BLaER1 (cell line): Measurements from ENCODE around the gene ENTPD8.
"Not testable (repeated sequence)": the region's sequence is repeated elsewhere in the genome, so short reads cannot be mapped to it uniquely, and the experiment has no call there.

Experiments
- H3K27ac ChIP-seq: shearing (Covaris generic); formaldehyde crosslinking; 2 replicates; pipeline ENCODE4 v1.8.1; 2022
- H3K27me3 ChIP-seq: shearing (Covaris generic); formaldehyde crosslinking; 2 replicates; pipeline ENCODE4 v1.8.1; 2022
- H3K36me3 ChIP-seq: shearing (Covaris generic); formaldehyde crosslinking; 2 replicates; pipeline ENCODE4 v1.8.1; 2022
- H3K4me1 ChIP-seq: shearing (Covaris generic); formaldehyde crosslinking; 2 replicates; pipeline ENCODE4 v1.8.1; 2022
- H3K4me2 ChIP-seq: shearing (Covaris generic); formaldehyde crosslinking; 2 replicates; pipeline ENCODE4 v1.8.1; 2022
- H3K4me3 ChIP-seq: shearing (Covaris generic); formaldehyde crosslinking; 2 replicates; pipeline ENCODE4 v1.8.1; 2022
- H3K9ac ChIP-seq: shearing (Covaris generic); formaldehyde crosslinking; 2 replicates; pipeline ENCODE4 v1.8.1; 2022
- H3K9me3 ChIP-seq: shearing (Covaris generic); formaldehyde crosslinking; 2 replicates; pipeline ENCODE4 v1.8.1; 2022
- H4K20me1 ChIP-seq: shearing (Covaris generic); formaldehyde crosslinking; 2 replicates; pipeline ENCODE4 v1.8.1; 2022
- Cebpa-rat ChIP-seq: shearing (Covaris generic); IDR thresholded peaks from 2 replicates; pipeline ENCODE4 v1.8.1; 2022

ENTPD8 gene

DNA sequence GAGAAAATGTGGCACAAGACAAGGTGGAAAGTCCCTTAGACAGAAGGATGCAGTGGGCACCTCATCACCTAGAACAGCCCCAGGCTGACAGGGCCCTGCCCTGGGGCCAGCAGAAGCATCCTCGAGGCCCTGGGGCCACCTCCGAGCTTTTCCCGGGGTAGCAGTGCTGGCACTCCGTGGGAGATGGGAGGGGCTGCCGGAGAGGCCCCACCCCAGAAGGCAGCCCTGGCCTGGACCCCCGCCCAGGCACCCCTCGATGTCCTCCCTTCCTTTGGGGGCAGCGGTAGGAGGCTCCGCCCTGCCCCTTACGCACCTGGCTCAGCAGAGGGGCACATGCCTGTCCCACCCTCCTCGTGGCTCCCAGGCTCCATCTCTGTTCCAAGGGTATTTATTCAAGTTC is 35.7 kb upstream of the ENTPD8 start:
- peaks cover 55% of the 10 kb centered on the region for H3K9me3 ChIP-seq
- no peak overlapping the region for H3K9ac ChIP-seq
- H3K4me3 ChIP-seq: no peak overlapping the region
- no peaks in the 10 kb centered on the region for H3K27me3 ChIP-seq
- H4K20me1 ChIP-seq: no peaks in the 10 kb centered on the region
- H3K4me1 ChIP-seq: peaks cover 10% of the 10 kb centered on the region
- H3K4me2 ChIP-seq: no peak overlapping the region
- no peak overlapping the region for H3K27ac ChIP-seq
- H3K36me3 ChIP-seq: peaks cover 23% of the 10 kb centered on the region
- no peak for TF ChIP-seq Cebpa-rat

DNA sequence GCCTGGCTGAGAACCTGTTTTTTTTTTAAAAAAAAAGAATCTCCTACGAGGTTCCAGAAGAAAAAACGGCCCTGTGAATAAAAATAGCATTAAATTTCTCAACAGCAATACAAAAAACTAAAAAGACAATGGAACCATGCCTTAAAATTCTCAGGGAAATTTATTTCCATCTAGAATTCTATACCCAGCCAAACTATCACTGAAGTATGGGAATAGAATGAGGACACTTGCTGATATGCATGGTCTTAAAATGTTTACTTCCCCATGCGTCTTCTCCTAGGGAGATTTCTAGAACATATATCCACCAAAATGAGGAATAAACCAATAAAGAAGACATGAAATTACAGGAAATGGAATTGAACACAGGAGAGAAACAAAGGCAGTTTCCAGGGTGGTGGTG is 34.5 kb upstream of the ENTPD8 start:
- TF ChIP-seq Cebpa-rat: no peak
- no peak overlapping the region for H3K9ac ChIP-seq
- H3K4me1 ChIP-seq: peaks cover 14% of the 10 kb centered on the region

DNA sequence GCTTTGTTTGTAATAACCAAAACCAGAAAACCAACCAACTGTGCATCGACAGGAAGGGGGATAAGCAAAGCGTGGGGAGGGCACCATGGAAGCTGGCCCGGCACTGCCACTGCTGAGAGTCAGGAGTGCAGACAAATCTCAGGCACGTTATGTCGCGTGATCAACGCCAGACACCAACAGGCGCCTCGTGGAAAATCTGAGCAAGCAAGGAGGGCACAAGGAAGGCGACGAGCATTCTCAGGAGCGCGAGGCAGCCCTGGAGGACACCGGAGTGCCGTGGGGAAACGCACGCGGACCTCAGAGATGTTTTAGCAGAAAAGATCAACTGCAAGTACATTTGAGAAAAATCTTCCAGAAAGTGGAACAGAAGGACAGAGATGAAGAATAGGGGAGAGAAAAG is 33.1 kb upstream of the ENTPD8 start:
- Histone ChIP-seq H3K9ac (no peak overlapping the region), H3K4me1 (peaks cover 28% of the 10 kb centered on the region), H4K20me1 (no peaks in the 10 kb centered on the region), H3K9me3 (peaks cover 56% of the 10 kb centered on the region), H3K27ac (no peak overlapping the region), H3K36me3 (peaks cover 16% of the 10 kb centered on the region), H3K27me3 (no peaks in the 10 kb centered on the region), H3K4me2 (no peak overlapping the region), H3K4me3 (no peak overlapping the region)
- TF ChIP-seq Cebpa-rat: no peak

More for the DNA sequence above, 34.5 kb upstream of the ENTPD8 start:
- H3K27ac ChIP-seq: no peak overlapping the region
- no peaks in the 10 kb centered on the region for H3K27me3 ChIP-seq
- peaks cover 22% of the 10 kb centered on the region for H3K36me3 ChIP-seq
- H3K9me3 ChIP-seq: peaks cover 56% of the 10 kb centered on the region
- H4K20me1 ChIP-seq: no peaks in the 10 kb centered on the region
- H3K4me2 ChIP-seq: no peak overlapping the region
- no peak overlapping the region for H3K4me3 ChIP-seq

DNA sequence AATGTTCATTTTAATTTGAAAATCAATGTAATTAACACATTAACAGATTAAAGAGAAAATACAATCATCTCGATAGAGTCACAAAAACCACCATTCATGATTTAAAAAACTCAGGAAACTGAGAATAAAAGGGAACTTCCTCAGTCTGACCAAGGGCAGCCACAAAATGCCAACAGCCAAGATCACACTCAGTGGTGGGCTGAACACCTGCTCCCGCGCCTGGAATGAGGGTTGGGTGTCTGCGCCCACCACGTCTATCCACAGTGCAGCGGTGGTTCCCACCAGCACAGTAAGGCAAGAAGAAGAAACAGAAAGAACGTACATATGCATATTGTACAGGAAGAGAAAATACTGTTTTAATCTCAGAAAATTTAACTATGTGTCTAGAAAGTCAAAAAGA is 29.6 kb upstream of the ENTPD8 start:
- Histone ChIP-seq H3K27me3 (no peaks in the 10 kb centered on the region), H3K9ac (no peak overlapping the region), H3K27ac (no peak overlapping the region), H3K36me3 (peaks cover 8% of the 10 kb centered on the region; the same call in 1 of the 2 replicates), H4K20me1 (no peaks in the 10 kb centered on the region), H3K4me1 (peaks cover 42% of the 10 kb centered on the region), H3K4me2 (peak overlapping the region; percentile 76), H3K9me3 (peaks cover 40% of the 10 kb centered on the region), H3K4me3 (no peak overlapping the region)
- no peak for TF ChIP-seq Cebpa-rat

DNA sequence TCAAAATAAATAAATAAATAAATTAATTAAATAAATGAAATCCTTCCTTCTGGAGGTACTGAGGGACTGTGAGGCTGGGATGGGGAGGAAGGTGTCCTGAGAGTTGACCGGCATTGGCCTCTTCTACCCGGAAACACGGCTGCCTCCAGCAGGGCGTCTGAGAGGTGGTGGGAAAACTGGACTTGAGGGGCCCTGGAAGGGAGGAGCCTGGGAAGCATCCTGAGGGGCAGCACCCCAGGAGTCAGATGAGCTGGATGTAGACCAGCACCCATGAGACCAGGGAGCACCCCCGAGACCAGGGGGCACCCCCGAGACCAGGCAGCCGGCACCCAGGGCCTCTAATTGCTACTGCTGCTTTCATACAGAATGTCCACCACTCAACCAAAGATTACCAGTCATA is 26.7 kb upstream of the ENTPD8 start:
- H3K4me3 ChIP-seq: no peak overlapping the region
- no peak overlapping the region for H3K9ac ChIP-seq
- no peak for TF ChIP-seq Cebpa-rat
- H3K36me3 ChIP-seq: no peaks in the 10 kb centered on the region
- H3K4me1 ChIP-seq: peaks cover 48% of the 10 kb centered on the region
- no peaks in the 10 kb centered on the region for H4K20me1 ChIP-seq
- H3K27ac ChIP-seq: no peak overlapping the region
- 0 out of 2 replicates have a peak, but pooled peaks cover 1% of the 10 kb centered on the region for H3K27me3 ChIP-seq
- peaks cover 11% of the 10 kb centered on the region for H3K9me3 ChIP-seq
- no peak overlapping the region for H3K4me2 ChIP-seq

DNA sequence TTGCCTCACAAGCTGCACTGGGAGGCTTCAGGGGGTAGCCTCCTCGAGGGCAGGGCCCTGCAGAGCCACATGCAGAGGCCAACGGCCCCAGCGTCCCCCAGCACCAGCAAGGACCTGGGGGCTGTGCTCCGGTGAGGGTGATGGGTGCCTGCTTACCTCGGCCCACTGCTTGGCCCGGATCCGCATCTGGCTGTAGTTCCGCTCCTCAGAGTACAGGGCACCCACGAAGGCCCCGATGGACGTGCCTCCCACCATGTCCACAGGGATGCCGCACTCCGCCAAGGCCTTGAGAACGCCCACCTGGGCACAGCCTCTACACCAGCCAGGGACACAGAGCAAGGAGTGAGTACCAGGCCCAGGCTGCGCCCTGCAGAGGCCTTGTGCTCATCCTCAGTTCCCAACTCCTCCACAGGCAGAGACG is 26.0 kb upstream of the ENTPD8 start:
- Histone ChIP-seq H3K9ac (no peak overlapping the region), H3K36me3 (no peaks in the 10 kb centered on the region), H4K20me1 (peaks cover 7% of the 10 kb centered on the region; the same call in 1 of the 2 replicates), H3K9me3 (peaks cover 4% of the 10 kb centered on the region; the same call in 1 of the 2 replicates), H3K27ac (no peak overlapping the region), H3K27me3 (peaks cover 9% of the 10 kb centered on the region), H3K4me3 (no peak overlapping the region), H3K4me1 (peaks cover 55% of the 10 kb centered on the region), H3K4me2 (no peak overlapping the region)
- no peak for TF ChIP-seq Cebpa-rat

DNA sequence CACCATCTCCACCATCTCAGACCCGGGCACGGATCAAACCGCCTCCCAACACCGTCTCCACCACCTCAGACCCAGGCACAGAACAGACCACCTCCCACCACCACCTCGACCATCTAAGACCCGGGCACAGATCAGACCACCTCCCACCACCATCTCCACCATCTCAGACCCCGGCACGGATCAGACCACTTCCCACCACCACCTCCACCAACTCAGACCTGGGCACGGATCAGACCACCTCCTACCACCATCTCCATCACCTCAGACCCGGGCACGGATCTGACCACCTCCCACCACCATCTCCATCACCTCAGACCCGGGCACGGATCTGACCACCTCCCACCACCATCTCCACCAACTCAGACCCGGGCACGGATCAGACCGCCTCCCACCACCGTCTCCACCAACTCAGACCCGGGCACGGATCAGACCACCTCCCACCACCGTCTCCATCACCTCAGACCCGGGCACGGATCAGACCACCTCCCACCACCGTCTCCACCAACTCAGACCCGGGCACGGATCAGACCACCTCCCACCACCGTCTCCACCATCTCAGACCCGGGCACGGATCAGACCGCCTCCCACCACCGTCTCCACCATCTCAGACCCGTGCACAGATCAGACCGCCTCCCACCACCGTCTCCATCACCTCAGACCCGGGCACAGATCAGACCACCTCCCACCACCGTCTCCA is 25.4 kb upstream of the ENTPD8 start:
- H3K27ac ChIP-seq, H3K9me3 ChIP-seq, H3K4me2 ChIP-seq, H3K4me3 ChIP-seq, H3K36me3 ChIP-seq, H4K20me1 ChIP-seq, H3K9ac ChIP-seq: not testable (repeated sequence)
- peaks cover 12% of the 10 kb centered on the region for H3K27me3 ChIP-seq
- peaks cover 56% of the 10 kb centered on the region for H3K4me1 ChIP-seq

DNA sequence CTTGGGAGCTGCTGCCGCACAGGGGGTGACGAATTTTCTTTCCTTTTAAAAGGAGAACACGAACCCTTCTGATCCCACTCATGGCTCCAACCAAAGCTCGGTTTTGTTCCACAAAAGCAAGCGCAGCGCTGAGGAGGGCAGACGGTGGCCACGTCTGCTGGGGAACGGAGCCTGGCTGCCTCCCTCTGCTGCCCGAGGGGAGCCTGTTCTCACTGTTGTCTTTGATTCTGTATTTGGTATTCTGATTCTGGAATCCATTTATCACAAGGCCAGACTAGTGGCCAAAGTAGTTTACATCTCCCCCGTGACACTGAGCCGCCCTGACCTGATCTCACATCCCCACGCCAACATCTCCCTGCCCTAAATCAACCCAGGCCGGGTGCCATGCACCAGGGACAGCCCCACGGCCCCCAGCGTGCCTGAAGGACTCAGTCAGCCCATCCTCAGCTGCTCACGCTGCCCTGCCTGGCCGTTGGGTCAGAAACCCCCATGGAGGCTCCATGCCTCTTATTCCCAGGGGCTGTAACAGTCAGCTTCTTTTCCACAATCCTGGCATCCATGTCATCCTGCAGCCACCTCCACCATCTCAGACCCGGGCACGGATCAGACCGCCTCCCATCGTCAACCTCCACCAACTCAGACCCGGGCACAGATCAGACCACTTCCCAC is 24.7 kb upstream of the ENTPD8 start:
- Histone ChIP-seq H3K9ac (no peak overlapping the region), H3K4me1 (peaks cover 56% of the 10 kb centered on the region)
- no peak for TF ChIP-seq Cebpa-rat

DNA sequence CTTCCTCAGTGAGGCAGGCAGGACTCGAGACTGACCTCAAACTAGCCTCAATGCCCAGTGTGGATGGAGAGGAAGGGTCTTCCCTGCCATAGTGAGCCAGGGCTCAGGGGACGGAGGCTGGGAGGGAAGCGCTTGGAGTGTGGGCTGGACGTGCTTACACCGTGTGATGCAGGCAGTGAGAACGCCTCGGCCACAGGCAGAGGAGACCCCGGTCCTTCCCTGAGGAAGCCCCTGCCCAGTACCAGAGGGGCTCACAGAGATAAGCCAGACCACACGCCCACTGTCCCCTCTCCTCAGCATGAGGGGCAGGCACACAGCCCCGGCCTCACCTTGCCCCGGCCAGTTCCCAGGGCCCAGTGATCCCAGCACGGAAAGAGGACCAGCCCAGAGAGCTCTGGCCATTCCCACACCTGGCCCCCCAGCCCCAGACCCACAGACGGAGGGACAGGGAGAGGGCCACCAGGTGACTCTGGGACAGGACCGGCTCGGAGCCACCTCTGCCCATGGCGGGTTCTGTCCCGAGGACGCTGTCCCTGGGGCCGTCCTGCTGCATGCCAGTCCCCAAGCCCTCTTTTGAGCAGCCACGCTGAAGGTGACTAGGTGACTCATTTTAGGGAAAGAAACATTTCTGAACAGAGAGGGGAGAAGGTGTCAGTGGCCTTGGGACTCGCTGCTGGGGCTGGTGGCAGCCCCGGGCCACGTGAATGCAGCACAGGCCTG is 24.0 kb upstream of the ENTPD8 start:
- Histone ChIP-seq H3K4me2 (no peak overlapping the region), H3K36me3 (no peaks in the 10 kb centered on the region), H3K4me1 (peaks cover 56% of the 10 kb centered on the region), H3K27ac (no peak overlapping the region), H3K9me3 (no peaks in the 10 kb centered on the region), H3K4me3 (no peak overlapping the region), H3K9ac (no peak overlapping the region), H4K20me1 (peaks cover 7% of the 10 kb centered on the region; the same call in 1 of the 2 replicates), H3K27me3 (peaks cover 12% of the 10 kb centered on the region)
- TF ChIP-seq Cebpa-rat: no peak

More for the DNA sequence above, 24.7 kb upstream of the ENTPD8 start:
- Histone ChIP-seq H3K9me3 (no peaks in the 10 kb centered on the region), H3K27me3 (peaks cover 12% of the 10 kb centered on the region), H4K20me1 (peaks cover 7% of the 10 kb centered on the region; the same call in 1 of the 2 replicates), H3K27ac (no peak overlapping the region), H3K4me3 (no peak overlapping the region), H3K36me3 (no peaks in the 10 kb centered on the region), H3K4me2 (no peak overlapping the region)
